Activated T-helper 2 cell treated with anti-CD3 and anti-CD28 coated beads, Interferon-gamma antibody, Interleukin-2, Interleukin-4, amounts not matched to agents 10 μg/mL and 5 μg/mL and 100 μg/mL, durations not matched to agents 14 hours and 24 hours and 36 hours (primary cell): Measurements from ENCODE around the gene PSMB1. TPM values are rescaled to one million over a fixed set of nuclear protein-coding genes. Genes with fewer than 3 reads are reported as not detected.

Source experiments
- DNase-seq: peaks from one replicate; pipeline ENCODE4 v3.0.0; 2021; ENCODE audit warnings: low spot score
- H3K27ac Mint-ChIP-seq: one replicate; pipeline ENCODE4 v1.8.0; 2021; ENCODE audit warnings: mixed read lengths
- H3K27me3 Mint-ChIP-seq: one replicate; pipeline ENCODE4 v1.8.0; 2021; ENCODE audit warnings: low read depth, mixed read lengths
- H3K36me3 Mint-ChIP-seq: one replicate; pipeline ENCODE4 v1.8.0; 2021; ENCODE audit warnings: low read depth, mixed read lengths
- H3K4me1 Mint-ChIP-seq: one replicate; pipeline ENCODE4 v1.8.0; 2021; ENCODE audit warnings: low read depth, mixed read lengths
- H3K4me3 Mint-ChIP-seq: one replicate; pipeline ENCODE4 v1.8.0; 2021; ENCODE audit warnings: low read depth, mild to moderate bottlenecking, moderate library complexity, mixed read lengths
- H3K9me3 Mint-ChIP-seq: one replicate; pipeline ENCODE4 v1.8.0; 2021; ENCODE audit warnings: mixed read lengths
- intact Hi-C: fragments of 100-400 bp; cut with micrococcal nuclease; formaldehyde crosslinking; loops from one replicate; pipeline ENCODE4 v1.15.1; 2023
- total RNA-seq: library from RNA; stranded (reverse); gene quantifications from 2 replicates; pipeline ENCODE4 v1.2.3, GENCODE V29; 2022

Gene PSMB1
- total RNA-seq, 1 donor from 2014 or later: 277 TPM

DNA sequence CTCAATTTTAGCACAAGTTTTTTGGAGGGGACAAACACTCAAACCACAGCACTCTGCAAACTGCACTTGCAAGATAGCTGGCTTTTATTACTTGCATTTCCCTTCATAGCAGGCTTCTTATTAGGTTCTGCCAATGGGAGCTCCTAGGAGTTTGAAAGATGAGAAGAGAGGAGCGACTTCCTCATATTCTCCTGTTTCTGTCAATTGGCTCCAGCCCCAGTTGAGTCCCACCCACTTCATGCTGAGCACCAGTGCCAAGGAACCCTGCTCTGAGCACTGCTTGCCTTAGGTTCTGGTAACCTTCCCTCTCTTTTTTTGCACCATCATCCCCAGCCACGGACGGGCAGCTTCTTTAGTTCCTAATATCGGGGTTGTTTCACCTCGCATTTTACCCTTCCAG is 67.9 kb downstream of the PSMB1 start:
- no peaks in the 10 kb centered on the region for H3K36me3 Mint-ChIP-seq
- no peaks in the 10 kb centered on the region for H3K4me1 Mint-ChIP-seq
- DNase-seq: no peak
- no peak overlapping the region for H3K27ac Mint-ChIP-seq
- intact Hi-C loops: no loop called here
- peaks cover 7% of the 10 kb centered on the region for H3K27me3 Mint-ChIP-seq
- H3K4me3 Mint-ChIP-seq: no peak overlapping the region
- H3K9me3 Mint-ChIP-seq: no peaks in the 10 kb centered on the region

Other genes starting within 250 kb of the PSMB1 start
- gene FAM120B, start 246.5 kb downstream of the PSMB1 start, total RNA-seq: 19.6 and 21.8 TPM in 2 replicates
- 26.4 and 27.8 TPM in 2 replicates for gene TBP, start 1.1 kb upstream of the PSMB1 start, total RNA-seq
- gene PDCD2, start 31.3 kb upstream of the PSMB1 start, total RNA-seq: 117 and 124 TPM in 2 replicates